ENCODE results near the gene PLXNB2. TPM values are rescaled to one million over a fixed set of nuclear protein-coding genes. Genes with fewer than 3 reads are reported as not detected.

PLXNB2 gene
- total RNA-seq, 1 donor from 2014 or later, result 287 TPM

DNA sequence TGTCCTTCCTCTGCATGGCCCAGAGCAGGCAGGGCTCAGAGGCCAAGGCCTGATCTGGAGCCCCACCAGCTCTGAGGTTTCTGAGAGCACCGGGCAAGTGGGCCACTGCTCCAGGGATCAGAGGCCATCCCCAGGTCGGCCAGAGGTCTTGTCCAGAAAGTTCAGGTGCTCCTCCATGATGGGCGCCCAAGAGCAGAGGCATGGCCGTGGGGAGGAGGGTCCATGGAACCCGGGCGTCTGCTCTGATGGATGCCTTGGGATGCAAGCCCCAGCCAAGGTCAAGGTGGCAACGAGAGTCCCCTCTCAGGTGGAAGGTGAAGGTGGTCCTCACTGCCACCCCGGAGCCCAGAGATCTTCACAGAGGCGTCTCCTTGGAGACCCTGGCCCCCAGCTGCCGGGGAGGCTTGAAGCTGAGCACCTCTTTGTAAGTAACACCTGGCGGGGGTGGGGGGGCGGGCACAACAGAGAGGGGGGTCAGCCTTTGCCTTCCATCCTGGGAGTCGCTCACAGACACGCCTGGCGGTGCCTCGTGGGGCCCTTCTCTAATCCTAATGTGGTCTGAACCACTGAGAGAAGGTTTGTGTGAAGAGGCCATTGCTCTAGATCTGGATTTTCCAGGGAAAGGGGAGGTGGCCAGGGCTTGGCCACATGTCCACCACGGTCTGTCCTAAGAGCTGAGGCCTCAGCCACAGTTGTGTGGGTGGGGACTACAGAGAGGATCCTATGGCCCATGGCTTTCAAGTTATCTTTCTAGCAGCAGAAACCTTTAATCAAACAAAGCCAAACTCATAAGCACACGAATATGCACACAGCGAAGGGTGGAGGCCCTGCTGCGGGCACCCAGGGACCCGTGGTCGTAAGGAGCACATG, 54.2 kb downstream of the PLXNB2 start:
- TF ChIP-seq, protein P1, sequence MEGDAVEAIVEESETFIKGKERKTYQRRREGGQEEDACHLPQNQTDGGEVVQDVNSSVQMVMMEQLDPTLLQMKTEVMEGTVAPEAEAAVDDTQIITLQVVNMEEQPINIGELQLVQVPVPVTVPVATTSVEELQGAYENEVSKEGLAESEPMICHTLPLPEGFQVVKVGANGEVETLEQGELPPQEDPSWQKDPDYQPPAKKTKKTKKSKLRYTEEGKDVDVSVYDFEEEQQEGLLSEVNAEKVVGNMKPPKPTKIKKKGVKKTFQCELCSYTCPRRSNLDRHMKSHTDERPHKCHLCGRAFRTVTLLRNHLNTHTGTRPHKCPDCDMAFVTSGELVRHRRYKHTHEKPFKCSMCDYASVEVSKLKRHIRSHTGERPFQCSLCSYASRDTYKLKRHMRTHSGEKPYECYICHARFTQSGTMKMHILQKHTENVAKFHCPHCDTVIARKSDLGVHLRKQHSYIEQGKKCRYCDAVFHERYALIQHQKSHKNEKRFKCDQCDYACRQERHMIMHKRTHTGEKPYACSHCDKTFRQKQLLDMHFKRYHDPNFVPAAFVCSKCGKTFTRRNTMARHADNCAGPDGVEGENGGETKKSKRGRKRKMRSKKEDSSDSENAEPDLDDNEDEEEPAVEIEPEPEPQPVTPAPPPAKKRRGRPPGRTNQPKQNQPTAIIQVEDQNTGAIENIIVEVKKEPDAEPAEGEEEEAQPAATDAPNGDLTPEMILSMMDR (IDR thresholded peaks at IDR 0.05), result no peak
- no peaks in the 10 kb centered on the region for H3K9me3 ChIP-seq
- H3K27me3 ChIP-seq, result no peaks in the 10 kb centered on the region
- H3K27ac ChIP-seq, result no peak overlapping the region
- peaks cover 0 to under 1% of the 10 kb centered on the region in 2 donors for H3K36me3 ChIP-seq
- intact Hi-C loops (cut with DNase I), result loop anchor here (2.0 kb wide), 1 partner anchor 18 kb away; the partner anchor contains the start of gene MAPK11
- H3K4me3 ChIP-seq, result no peak overlapping the region
- peaks cover 11 to 19% of the 10 kb centered on the region in 2 donors for H3K4me1 ChIP-seq
- DNase-seq (ENCODE audit: low spot score in 2 of 2), result no peak

DNA sequence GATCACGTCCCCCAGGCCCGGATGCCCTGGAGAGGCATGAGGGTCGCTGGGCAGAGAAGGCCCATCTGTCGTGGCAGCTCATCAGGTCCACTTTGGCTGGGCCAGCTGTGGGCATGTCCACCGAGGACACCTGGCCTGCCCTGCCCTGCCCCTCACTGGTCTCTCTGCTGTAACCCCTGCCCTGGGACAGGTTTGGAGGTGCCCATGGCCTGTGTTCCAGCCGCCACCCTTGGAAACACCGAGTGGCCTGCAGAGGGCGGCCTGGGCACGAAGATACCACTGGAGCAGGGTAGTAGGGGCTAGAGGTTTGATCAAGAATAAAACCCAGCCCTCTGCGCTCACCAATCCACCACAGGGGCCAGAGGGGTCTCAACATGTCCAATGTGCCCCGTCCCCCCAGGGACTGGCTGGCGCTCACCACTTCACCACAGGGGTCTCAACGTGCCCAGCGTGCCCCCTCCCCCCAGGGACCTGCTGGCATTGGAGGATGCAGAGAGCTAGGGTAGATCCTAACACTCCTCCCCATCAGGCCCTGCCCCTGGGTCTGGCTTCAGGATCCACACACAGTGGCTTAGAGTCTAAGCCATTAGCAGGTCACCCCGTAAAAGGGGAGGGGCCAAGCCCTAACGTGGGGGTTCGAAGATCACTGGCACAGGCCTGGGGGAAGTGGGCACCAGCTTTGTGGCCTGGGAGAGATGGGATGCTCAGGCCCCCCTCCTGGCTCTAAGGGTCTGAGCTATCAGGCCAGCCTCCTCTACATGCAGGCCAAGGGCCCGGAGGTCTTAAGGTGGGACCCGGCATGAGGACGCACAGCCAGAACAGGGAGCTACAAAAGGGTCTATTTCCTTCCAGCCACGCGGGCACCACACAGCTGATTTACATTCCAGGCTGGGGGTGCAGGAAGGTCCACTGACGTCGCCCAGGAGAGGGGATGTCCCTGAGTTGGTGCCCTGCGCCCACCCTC, 55.1 kb downstream of the PLXNB2 start:
- TF ChIP-seq, protein P1 (IDR thresholded peaks at IDR 0.05), result peak; percentile 60 to 74 (median 70)
- no peaks in the 10 kb centered on the region for H3K9me3 ChIP-seq
- intact Hi-C loops (cut with DNase I), result loop anchor here (1.0 to 2.0 kb wide), 3 partner anchors 18 to 90 kb away; partner anchors contain the start of genes DENND6B and MAPK11
- no peaks in the 10 kb centered on the region for H3K27me3 ChIP-seq
- peak in 1 of 2 donors; percentile 88 for DNase-seq (ENCODE audit: low spot score in 2 of 2)
- peak overlapping the region; percentile 66 to 71 for H3K27ac ChIP-seq
- peak overlapping the region in 1 of 2 donors; percentile 82 for H3K4me3 ChIP-seq
- peaks cover 0 to 10% of the 10 kb centered on the region in 2 donors for H3K36me3 ChIP-seq
- peaks cover 11 to 19% of the 10 kb centered on the region in 2 donors for H3K4me1 ChIP-seq

DNA sequence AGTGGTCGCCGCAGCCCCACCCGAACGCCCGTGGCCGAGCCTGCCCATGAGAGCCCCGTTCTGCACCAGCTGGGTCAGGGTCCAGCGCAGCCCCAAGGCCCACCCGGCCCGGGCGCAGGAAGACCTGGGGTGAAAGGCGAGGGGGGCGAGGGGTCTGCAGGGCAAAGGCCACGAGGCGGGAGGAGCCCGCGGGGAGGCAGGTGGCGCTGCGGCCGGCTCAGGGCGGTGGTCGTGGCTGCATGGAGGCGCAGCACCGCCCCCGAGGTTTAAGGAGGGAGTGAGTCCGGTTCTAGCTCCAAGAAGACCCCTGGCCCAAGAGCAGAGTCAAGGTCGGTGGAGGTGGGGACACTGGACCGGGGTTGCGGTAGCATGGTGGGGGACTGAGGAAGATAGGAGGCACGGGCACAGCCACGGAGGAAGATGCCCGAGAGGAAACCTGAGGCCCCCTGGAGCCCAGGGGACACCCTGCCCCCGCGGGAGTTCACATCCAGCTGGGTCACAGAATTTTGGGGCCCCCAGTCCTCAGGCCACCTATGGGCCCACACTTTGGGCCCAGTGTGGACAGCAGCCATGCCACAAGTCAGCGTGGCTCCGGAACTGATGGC, 55.9 kb downstream of the PLXNB2 start:
- Histone ChIP-seq H3K4me3 (peak overlapping the region; percentile 57 to 82), H3K4me1 (peaks cover 11 to 19% of the 10 kb centered on the region in 2 donors), H3K9me3 (no peaks in the 10 kb centered on the region), H3K27me3 (no peaks in the 10 kb centered on the region), H3K36me3 (peaks cover 0 to 14% of the 10 kb centered on the region in 2 donors), H3K27ac (peak overlapping the region; percentile 66 to 71)
- TF ChIP-seq, protein P1 (IDR thresholded peaks at IDR 0.05), result no peak
- no peak for DNase-seq (ENCODE audit: low spot score in 2 of 2)
- intact Hi-C loops (cut with DNase I), result loop anchor here (1.0 to 2.0 kb wide), 3 partner anchors 19 to 91 kb away; partner anchors contain the start of genes DENND6B and MAPK11

DNA sequence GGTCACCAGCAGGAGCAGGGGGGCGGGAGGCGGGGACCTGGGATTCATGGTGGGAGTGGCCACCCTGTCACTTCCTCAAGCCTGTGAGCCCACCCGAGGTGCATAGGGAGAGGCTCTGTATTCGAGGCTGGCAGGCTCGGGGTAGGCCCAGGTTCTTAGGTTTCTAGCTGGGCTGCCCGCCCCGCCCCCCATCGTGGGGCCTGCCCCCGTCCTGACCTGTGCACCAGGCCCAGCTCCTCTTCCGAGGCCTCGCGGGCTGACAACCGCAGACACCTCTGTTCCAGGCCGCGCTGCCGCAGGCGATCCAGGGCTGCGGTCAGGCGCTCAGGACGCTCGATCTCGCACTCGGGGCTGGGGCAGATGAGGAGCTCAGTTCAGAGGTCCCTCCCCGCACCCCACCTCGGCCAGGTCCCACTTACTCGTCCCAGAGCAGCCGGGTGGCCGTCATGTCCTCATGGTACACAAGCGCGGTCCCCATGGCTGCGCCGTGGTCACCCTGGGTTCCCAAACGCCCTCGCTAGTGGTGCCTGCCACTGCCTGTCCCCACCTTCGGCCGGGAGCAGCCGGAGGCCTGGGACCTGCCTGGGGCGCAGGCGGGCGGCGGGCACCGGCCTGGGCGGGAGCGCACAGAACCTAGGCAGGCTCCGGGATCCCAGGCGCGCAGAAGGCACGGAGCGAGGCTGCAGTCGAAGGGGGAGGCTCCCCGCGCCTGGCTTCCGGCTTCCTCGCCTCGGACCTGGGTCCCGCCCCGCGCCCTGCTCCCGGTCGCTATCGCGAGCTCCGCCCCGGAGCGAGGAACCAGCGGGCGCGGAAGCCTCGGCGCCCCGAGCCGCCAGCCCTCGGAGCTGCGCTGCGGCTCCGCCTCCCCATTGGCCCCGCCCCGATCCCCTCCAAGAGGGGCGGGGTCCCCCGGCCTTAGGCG, 56.6 kb downstream of the PLXNB2 start, which contains the start of gene HDAC10:
TSS of gene HDAC10 (minus strand) at position 711 of the 922 bp plus-strand sequence. CDS start at position 478, 233 bp downstream.
- DNase-seq (ENCODE audit: low spot score in 2 of 2), result peak in 1 of 2 donors; percentile 87
- Histone ChIP-seq H3K4me3 (peak within 1 kb of the TSS; percentile 57 to 82), H3K9me3 (no peaks in the 10 kb centered on the region), H3K36me3 (peaks cover 0 to 14% of the 10 kb centered on the region in 2 donors), H3K4me1 (peaks cover 11 to 22% of the 10 kb centered on the region in 2 donors), H3K27ac (peak within 1 kb of the TSS; percentile 66 to 71), H3K27me3 (no peaks in the 10 kb centered on the region)
- TF ChIP-seq, protein P1 (IDR thresholded peaks at IDR 0.05), result no peak
- intact Hi-C loops (cut with DNase I), result no loop called here
